ENCODE data around the gene NARS2. TPM values are rescaled to one million over a fixed set of nuclear protein-coding genes. Genes with fewer than 3 reads are reported as not detected.

NARS2 gene
- total RNA-seq, 1 donor from 2014 or later: 11.6 TPM

- H3K4me1 Mint-ChIP-seq (ENCODE audit: unreplicated experiment): peaks cover 29% of the 10 kb centered on the region
- DNase-seq (ENCODE audit: extremely low spot score, unreplicated experiment): no peak
- TF ChIP-seq CTCF (IDR thresholded peaks at IDR 0.05): no peak
- no peak overlapping the region for H3K4me3 Mint-ChIP-seq (ENCODE audit: unreplicated experiment)
- no peaks in the 10 kb centered on the region for H3K9me3 Mint-ChIP-seq (ENCODE audit: unreplicated experiment)
- H3K36me3 Mint-ChIP-seq (ENCODE audit: unreplicated experiment): peaks cover 2% of the 10 kb centered on the region
- H3K27ac Mint-ChIP-seq (ENCODE audit: unreplicated experiment): no peak overlapping the region
- no peaks in the 10 kb centered on the region for H3K27me3 Mint-ChIP-seq (ENCODE audit: unreplicated experiment)
These were observed 146.4 kb downstream of the NARS2 start for GRCh38 chr11:78428266-78428636.

- TF ChIP-seq CTCF (IDR thresholded peaks at IDR 0.05): no peak
- no peaks in the 10 kb centered on the region for H3K27me3 Mint-ChIP-seq (ENCODE audit: unreplicated experiment)
- H3K27ac Mint-ChIP-seq (ENCODE audit: unreplicated experiment): no peak overlapping the region
- no peaks in the 10 kb centered on the region for H3K9me3 Mint-ChIP-seq (ENCODE audit: unreplicated experiment)
- H3K36me3 Mint-ChIP-seq (ENCODE audit: unreplicated experiment): peaks cover 2% of the 10 kb centered on the region
- no peak overlapping the region for H3K4me3 Mint-ChIP-seq (ENCODE audit: unreplicated experiment)
- DNase-seq (ENCODE audit: extremely low spot score, unreplicated experiment): no peak
- peaks cover 24% of the 10 kb centered on the region for H3K4me1 Mint-ChIP-seq (ENCODE audit: unreplicated experiment)
These were observed 146.9 kb downstream of the NARS2 start for GRCh38 chr11:78427615-78428265.

GRCh38 chr11:78426845-78427244, 147.8 kb downstream of the NARS2 start:
- H3K4me3 Mint-ChIP-seq (ENCODE audit: unreplicated experiment): no peak overlapping the region
- no peaks in the 10 kb centered on the region for H3K27me3 Mint-ChIP-seq (ENCODE audit: unreplicated experiment)
- peaks cover 2% of the 10 kb centered on the region for H3K36me3 Mint-ChIP-seq (ENCODE audit: unreplicated experiment)
- DNase-seq (ENCODE audit: extremely low spot score, unreplicated experiment): no peak
- no peaks in the 10 kb centered on the region for H3K9me3 Mint-ChIP-seq (ENCODE audit: unreplicated experiment)
- H3K4me1 Mint-ChIP-seq (ENCODE audit: unreplicated experiment): peaks cover 19% of the 10 kb centered on the region
- TF ChIP-seq CTCF (IDR thresholded peaks at IDR 0.05): no peak
- no peak overlapping the region for H3K27ac Mint-ChIP-seq (ENCODE audit: unreplicated experiment)

GRCh38 chr11:78425399-78426070, 149.1 kb downstream of the NARS2 start:
- H3K27ac Mint-ChIP-seq (ENCODE audit: unreplicated experiment): no peak overlapping the region
- peaks cover 19% of the 10 kb centered on the region for H3K4me1 Mint-ChIP-seq (ENCODE audit: unreplicated experiment)
- no peaks in the 10 kb centered on the region for H3K27me3 Mint-ChIP-seq (ENCODE audit: unreplicated experiment)
- no peaks in the 10 kb centered on the region for H3K36me3 Mint-ChIP-seq (ENCODE audit: unreplicated experiment)
- no peak for TF ChIP-seq CTCF (IDR thresholded peaks at IDR 0.05)
- no peaks in the 10 kb centered on the region for H3K9me3 Mint-ChIP-seq (ENCODE audit: unreplicated experiment)
- no peak overlapping the region for H3K4me3 Mint-ChIP-seq (ENCODE audit: unreplicated experiment)
- DNase-seq (ENCODE audit: extremely low spot score, unreplicated experiment): no peak

Measured in osteocyte (in vitro differentiated cells).